Articular chondrocyte of knee joint (primary cell): ENCODE data around the gene AVP. TPM values are rescaled to one million over a fixed set of nuclear protein-coding genes. Genes with fewer than 3 reads are reported as not detected.

Experiments used
- total RNA-seq: library from RNA; depleted of rRNA; stranded (reverse); fragments of >200 nt; gene quantifications from 2 replicates; pipeline ENCODE4 v1.2.3, GENCODE V29; 2012

AVP gene
- total RNA-seq = not detected in 2 replicates

GRCh38 chr20:3084283-3084985 lies at the start of gene AVP:
AVP (minus strand) TSS chr20:3084724; CDS start chr20:3084674, 50 bp downstream.

GRCh38 chr20:3071610-3072529 lies 12.7 kb downstream of the AVP start, which contains the start of gene OXT:
OXT (plus strand) TSS chr20:3071620; CDS start chr20:3071656, 36 bp downstream.

GRCh38 chr20:3045816-3046676 lies 38.5 kb downstream of the AVP start, which contains the start of gene MRPS26:
MRPS26 (plus strand) TSS chr20:3046052; CDS start chr20:3046069, 17 bp downstream.

GRCh38 chr20:3043322-3043721 lies 41.2 kb downstream of the AVP start, which contains the start of gene GNRH2:
GNRH2 (plus strand) TSS chr20:3043622; CDS start chr20:3044415, 793 bp downstream.

Other genes with a start within 250 kb of the AVP start
- 15.2 and 19.1 TPM in 2 replicates for gene PCED1A, start 244.1 kb downstream of the AVP start, total RNA-seq
- 24.8 and 29.0 TPM in 2 replicates for gene VPS16, start 244.0 kb downstream of the AVP start, total RNA-seq
- gene PTPRA, start 211.2 kb downstream of the AVP start, total RNA-seq = 55.6 and 56.3 TPM in 2 replicates
- gene GNRH2, start 41.1 kb downstream of the AVP start, total RNA-seq = 0.22 TPM in 1 of 2 replicates, not detected in the other
- 15.8 and 24.3 TPM in 2 replicates for gene MRPS26, start 38.7 kb downstream of the AVP start, total RNA-seq
- gene OXT, start 13.1 kb downstream of the AVP start, total RNA-seq = not detected in 2 replicates
- 12.8 and 19.0 TPM in 2 replicates for gene FASTKD5, start 75.1 kb upstream of the AVP start, total RNA-seq
- 3.5 and 4.0 TPM in 2 replicates for gene UBOX5, start 75.1 kb upstream of the AVP start, total RNA-seq
- gene LZTS3, start 88.8 kb upstream of the AVP start, total RNA-seq = 1.7 and 2.9 TPM in 2 replicates
- gene DDRGK1, start 120.0 kb upstream of the AVP start, total RNA-seq = 28.1 and 28.5 TPM in 2 replicates
- gene ITPA, start 124.8 kb upstream of the AVP start, total RNA-seq = 19.8 and 26.9 TPM in 2 replicates
- gene SLC4A11, start 154.5 kb upstream of the AVP start, total RNA-seq = 0.54 and 1.2 TPM in 2 replicates